Tibial nerve (tissue), 4 donors: ENCODE data around the gene SLC13A2. TPM values are rescaled to one million over a fixed set of nuclear protein-coding genes. Genes with fewer than 3 reads are reported as not detected.

Source experiments
- DNase-seq, 2 donors: peaks; one replicate each; pipeline ENCODE4 v3.0.0-alpha.2; 2019; ENCODE audit warnings: low spot score in 2 of 2
- H3K27ac ChIP-seq, 4 donors: fragments of 200-600 bp; sonication (generic) in 3 of 4; one replicate each; pipeline ENCODE4 v1.5.1; 2017 to 2019; ENCODE audit warnings: mild to moderate bottlenecking in 1 of 4
- H3K27me3 ChIP-seq, 2 donors: fragments of 200-600 bp; sonication (generic) in 1 of 2; one replicate each; pipeline versions ENCODE4 v1.5.1 to v1.6.0; 2017 to 2019
- H3K36me3 ChIP-seq, 3 donors: fragments of 200-600 bp; sonication (generic); one replicate each; pipeline ENCODE4 v1.5.1; 2018 to 2019
- H3K4me1 ChIP-seq, 4 donors: fragments of 200-600 bp; sonication (generic) in 3 of 4; one replicate each; pipeline ENCODE4 v1.5.1; 2017 to 2019
- H3K4me3 ChIP-seq, 4 donors: fragments of 200-600 bp; sonication (generic) in 3 of 4; one replicate each; pipeline ENCODE4 v1.5.1; 2017 to 2019; ENCODE audit warnings: mild to moderate bottlenecking in 1 of 4, moderate library complexity in 1 of 4
- H3K9me3 ChIP-seq, 4 donors: fragments of 200-600 bp; sonication (generic) in 3 of 4; one replicate each; pipeline ENCODE4 v1.5.1; 2017 to 2019
- CTCF ChIP-seq, 5 experiments: fragments of 200-600 bp in 3 of 5; fragments of 450-650 bp in 2 of 5; sonication (generic) in 3 of 5; IDR thresholded peaks; one replicate each; pipeline ENCODE4 v1.5.1; 2016 to 2019; ENCODE audit warnings: antibody characterized with exemption in 5 of 5, mild to moderate bottlenecking in 3 of 5, moderate library complexity in 2 of 5
- EP300 ChIP-seq, 2 donors: sonication (generic); formaldehyde crosslinking; IDR thresholded peaks; one replicate each; pipeline ENCODE4 v1.6.1; 2017; ENCODE audit warnings: antibody characterized with exemption in 2 of 2, mild to moderate bottlenecking in 1 of 2
- POLR2A ChIP-seq, 2 donors: fragments of 450-650 bp; IDR thresholded peaks; one replicate each; pipeline ENCODE4 v1.6.1; 2017; ENCODE audit warnings: antibody characterized with exemption in 2 of 2, mild to moderate bottlenecking in 2 of 2, moderate library complexity in 2 of 2
- WGBS, 2 donors: methylation state at CpG; one replicate each; pipeline ENCODE4 v1.1.5; 2018; 5-methylcytosine and 5-hydroxymethylcytosine counted together
- total RNA-seq, 4 donors: library from RNA; depleted of rRNA; stranded (reverse); fragments of >200 nt; gene quantifications; one replicate each; pipeline ENCODE4 v1.1.0, GENCODE V29; 2016

SLC13A2 gene
- total RNA-seq, 4 donors from 2014 or later: not detected

GRCh38 chr17:28470914-28471366 lies 2.5 kb upstream of the SLC13A2 start:
- Histone ChIP-seq H3K9me3 (no peaks in the 10 kb centered on the region), H3K27ac (no peak overlapping the region), H3K4me3 (no peak overlapping the region), H3K4me1 (no peaks in the 10 kb centered on the region), H3K36me3 (no peaks in the 10 kb centered on the region), H3K27me3 (no peaks in the 10 kb centered on the region)
- TF ChIP-seq EP300 (IDR thresholded peaks at IDR 0.05): no peak
- DNase-seq: no peak
- 63 to 68% methylated on average over 3 of the region's 3 CpGs for WGBS, 2 donors

- Histone ChIP-seq H3K36me3 (no peaks in the 10 kb centered on the region), H3K4me3 (no peak overlapping the region), H3K27me3 (no peaks in the 10 kb centered on the region), H3K4me1 (no peaks in the 10 kb centered on the region), H3K27ac (no peak overlapping the region), H3K9me3 (no peaks in the 10 kb centered on the region)
- no peak for DNase-seq
- no peak for TF ChIP-seq EP300 (IDR thresholded peaks at IDR 0.05)
- TF ChIP-seq CTCF (IDR thresholded peaks at IDR 0.05): no peak
- no peak for TF ChIP-seq POLR2A (IDR thresholded peaks at IDR 0.05)
- WGBS, 2 donors: 71 to 75% methylated on average over 15 of the region's 15 CpGs
These were observed 1.7 kb upstream of the SLC13A2 start for GRCh38 chr17:28471531-28472342.

- 85 to 88% methylated on average over 7 of the region's 7 CpGs for WGBS, 2 donors
- no peak for DNase-seq
- H3K27me3 ChIP-seq: no peaks in the 10 kb centered on the region
- H3K27ac ChIP-seq: no peak overlapping the region
- H3K4me3 ChIP-seq: no peak overlapping the region
- H3K9me3 ChIP-seq: no peaks in the 10 kb centered on the region
- H3K36me3 ChIP-seq: no peaks in the 10 kb centered on the region
- TF ChIP-seq EP300 (IDR thresholded peaks at IDR 0.05) (no peak), POLR2A (IDR thresholded peaks at IDR 0.05) (no peak), CTCF (IDR thresholded peaks at IDR 0.05) (no peak)
- no peaks in the 10 kb centered on the region for H3K4me1 ChIP-seq
These were observed 460 bp upstream of the SLC13A2 start for GRCh38 chr17:28472871-28473497.

- Histone ChIP-seq H3K4me1 (no peaks in the 10 kb centered on the region), H3K27me3 (no peaks in the 10 kb centered on the region), H3K9me3 (no peaks in the 10 kb centered on the region), H3K36me3 (no peaks in the 10 kb centered on the region), H3K27ac (peak overlapping the region in 1 of 4 donors; percentile 40), H3K4me3 (no peak overlapping the region)
- DNase-seq: no peak
- 68 to 77% methylated on average over 7 of the region's 7 CpGs for WGBS, 2 donors
- TF ChIP-seq CTCF (IDR thresholded peaks at IDR 0.05) (no peak), POLR2A (IDR thresholded peaks at IDR 0.05) (no peak), EP300 (IDR thresholded peaks at IDR 0.05) (no peak)
These were observed 677 bp downstream of the SLC13A2 start for GRCh38 chr17:28474111-28474531.

- no peaks in the 10 kb centered on the region for H3K36me3 ChIP-seq
- TF ChIP-seq CTCF (IDR thresholded peaks at IDR 0.05) (no peak), EP300 (IDR thresholded peaks at IDR 0.05) (no peak), POLR2A (IDR thresholded peaks at IDR 0.05) (no peak)
- no peak for DNase-seq
- H3K27ac ChIP-seq: no peak overlapping the region
- H3K27me3 ChIP-seq: no peaks in the 10 kb centered on the region
- 57% methylated on average over 9 of the region's 9 CpGs for WGBS, 2 donors
- H3K4me3 ChIP-seq: no peak overlapping the region
- no peaks in the 10 kb centered on the region for H3K9me3 ChIP-seq
- H3K4me1 ChIP-seq: no peaks in the 10 kb centered on the region
These were observed 1.9 kb downstream of the SLC13A2 start for GRCh38 chr17:28475151-28475900.
